Measurements from ENCODE around the gene SEZ6L.

SEZ6L gene

DNA sequence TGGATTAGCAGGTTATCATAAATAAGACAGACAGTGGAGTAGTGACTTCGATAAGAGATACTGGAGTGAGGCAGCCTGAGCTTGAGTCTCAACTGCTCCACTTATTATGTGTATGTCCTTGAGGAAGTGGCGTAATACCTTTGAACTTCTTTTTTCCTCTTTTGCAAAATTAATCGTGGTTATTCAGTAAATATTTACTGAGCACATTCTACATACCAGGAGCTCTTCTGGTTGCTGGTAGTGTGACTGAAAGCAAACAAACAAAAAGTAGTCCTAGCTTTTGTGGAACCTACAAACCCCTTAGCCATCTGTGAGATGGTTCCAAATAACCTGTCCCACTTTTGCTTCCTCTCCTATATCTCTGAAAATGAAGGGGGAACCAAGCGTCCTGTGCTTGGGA is 134.2 kb downstream of the SEZ6L start:
- no peak for DNase-seq

DNA sequence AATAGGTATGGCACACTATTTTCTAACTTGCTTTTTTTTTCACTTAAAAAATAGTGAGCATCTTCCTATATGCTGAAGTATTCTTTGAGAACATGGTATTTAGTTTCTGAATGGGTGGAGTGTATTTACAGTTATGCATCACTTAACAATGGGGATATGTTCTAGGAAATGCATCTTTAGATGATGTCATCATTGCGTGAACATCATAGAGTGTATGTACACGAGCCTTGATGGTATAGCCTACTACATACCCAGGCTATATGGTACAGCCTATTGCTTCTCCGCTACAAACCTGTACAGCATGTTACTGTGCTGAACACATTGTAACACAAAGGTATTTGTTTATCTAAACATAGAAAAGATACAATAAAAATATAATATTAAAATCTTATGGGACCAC is 135.5 kb downstream of the SEZ6L start:
- DNase-seq: no peak

DNA sequence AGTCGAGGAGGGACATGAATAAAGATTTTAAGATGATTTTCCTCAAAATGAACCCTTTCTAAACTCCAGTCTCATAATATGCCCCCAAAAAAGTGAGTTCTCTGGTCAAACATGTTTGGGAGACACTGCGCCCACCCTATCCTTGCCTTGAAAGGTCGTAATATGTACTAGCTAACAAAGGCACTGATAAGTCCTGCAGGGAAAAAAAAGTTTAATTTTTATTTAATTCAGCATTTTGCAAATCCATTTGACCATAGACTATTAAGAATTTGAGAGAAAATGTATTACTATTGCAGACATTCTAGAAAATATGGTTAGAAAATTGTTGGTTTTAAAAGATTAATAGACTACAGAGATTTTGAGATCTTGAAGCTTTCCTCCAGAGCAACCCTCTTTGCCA is 139.2 kb downstream of the SEZ6L start:
- DNase-seq: no peak

DNA sequence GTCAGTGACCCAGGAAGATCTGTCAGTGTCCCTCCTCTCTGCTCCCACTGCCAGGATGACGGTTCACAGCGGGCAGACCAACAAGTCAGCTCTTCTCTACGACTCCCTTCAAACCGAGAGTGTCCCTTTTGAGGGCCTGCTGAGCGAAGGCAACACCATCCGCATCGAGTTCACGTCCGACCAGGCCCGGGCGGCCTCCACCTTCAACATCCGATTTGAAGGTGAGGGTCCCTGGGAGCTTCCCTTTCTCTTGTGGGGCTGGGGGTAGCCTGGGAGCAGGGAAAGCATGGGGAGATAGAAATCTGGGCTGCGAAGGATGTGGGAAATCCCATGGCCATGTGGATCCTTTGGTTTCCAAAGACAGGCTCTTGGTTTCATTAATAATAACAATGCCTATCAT is 141.4 kb downstream of the SEZ6L start:
- no peak for DNase-seq

DNA sequence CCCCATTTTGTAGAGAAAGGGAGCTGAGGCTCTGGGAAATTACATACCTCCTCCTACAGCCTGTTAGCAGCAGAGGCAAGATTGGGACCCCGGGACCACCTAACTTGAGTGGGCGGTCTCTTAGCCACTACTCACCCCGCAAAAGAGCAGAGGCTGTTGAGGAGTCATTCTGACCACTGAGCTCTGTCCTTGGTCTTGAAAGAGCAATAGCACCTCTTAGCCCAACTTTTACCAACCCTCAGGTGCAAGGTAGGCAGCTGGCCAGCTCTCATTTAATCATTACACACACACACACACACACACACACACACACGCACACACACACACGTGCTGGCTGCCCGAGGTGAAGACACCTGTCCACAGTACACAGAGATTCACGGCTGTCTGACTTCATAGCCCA is 144.0 kb downstream of the SEZ6L start:
- DNase-seq: no peak

DNA sequence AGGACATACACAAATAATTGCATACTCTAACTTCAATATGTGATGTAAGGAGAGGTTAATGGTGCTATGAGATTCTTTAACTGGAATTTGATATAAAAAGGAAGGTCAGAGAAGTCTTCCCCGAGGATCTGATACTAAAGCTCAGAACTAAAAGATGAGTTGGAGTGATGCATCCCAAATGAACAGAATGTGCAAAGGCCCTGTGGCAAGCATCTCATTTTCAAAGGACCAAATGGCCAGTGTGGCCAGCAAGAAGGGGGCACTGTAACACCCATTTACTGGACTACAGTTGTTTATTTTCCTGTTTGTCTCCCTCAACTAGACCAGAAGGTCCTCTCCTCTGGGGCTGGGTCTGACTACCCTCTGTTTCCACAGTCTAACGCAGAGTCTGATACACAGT is 144.9 kb downstream of the SEZ6L start:
- DNase-seq: no peak

DNA sequence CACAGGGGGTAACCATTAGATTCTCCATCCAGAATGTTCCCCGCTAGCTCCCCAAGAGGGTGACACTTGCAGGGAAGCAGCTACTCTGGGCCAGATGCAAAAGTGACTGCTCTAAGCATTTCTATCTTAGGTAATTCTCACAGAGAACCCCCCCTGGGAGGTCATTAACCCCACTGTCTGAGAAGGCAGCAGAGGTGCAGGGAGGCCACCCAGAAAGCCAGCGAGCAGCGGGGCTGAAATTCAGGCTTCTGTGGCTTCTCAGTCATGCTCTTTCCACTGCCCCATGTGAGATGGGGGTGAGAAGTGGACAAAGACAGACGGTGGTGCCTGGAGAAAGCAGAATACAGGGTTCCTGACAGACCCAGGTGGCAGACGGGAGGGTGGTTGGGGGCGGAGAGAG is 145.4 kb downstream of the SEZ6L start:
- DNase-seq: no peak

DNA sequence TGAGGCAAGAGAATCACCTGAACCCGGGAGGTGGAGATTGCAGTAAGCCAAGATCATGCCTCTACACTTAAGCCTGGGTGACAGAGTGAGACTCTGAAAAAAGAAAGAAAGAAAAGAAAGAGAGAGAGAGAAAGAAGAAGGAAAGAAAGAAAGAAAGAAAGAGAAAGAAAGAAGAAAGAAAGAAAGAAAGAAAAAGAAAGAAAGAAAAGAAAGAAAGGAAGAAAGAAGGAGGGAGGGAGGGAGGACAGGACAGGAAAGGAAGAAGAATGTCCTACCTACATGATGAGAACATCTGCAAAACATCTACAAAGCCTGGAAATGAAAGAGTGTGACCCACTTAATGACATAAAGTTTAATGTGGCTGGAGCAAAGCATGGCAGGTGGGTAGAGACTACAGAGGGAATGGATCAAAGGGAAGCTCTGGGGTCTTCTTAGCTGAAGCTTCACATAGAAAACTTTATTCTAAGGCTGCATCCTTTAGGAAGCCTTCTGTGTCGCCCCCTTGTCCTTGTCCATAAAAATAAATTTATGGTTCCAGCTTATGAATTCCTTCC is 147.5 kb downstream of the SEZ6L start:
- no peak for DNase-seq

DNA sequence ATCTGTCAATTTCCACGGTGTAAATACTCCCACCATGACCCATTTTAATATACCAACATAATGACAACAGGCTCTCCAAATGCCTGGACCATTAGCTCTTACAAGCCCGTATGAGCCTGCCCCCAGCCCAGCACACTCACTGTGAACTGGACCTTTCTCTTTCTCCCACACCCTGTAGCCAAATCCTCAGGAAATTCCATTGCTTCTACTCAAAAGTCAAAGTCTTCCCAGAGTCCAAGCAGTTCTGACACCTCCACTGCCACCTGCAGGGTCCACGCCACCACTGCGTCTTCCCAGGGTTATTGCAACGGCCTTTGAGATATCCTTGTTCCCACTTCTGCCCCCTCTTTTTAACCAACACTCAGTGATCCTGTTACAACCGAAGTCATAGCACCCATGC is 149.7 kb downstream of the SEZ6L start:
- DNase-seq: peak; percentile 57

DNA sequence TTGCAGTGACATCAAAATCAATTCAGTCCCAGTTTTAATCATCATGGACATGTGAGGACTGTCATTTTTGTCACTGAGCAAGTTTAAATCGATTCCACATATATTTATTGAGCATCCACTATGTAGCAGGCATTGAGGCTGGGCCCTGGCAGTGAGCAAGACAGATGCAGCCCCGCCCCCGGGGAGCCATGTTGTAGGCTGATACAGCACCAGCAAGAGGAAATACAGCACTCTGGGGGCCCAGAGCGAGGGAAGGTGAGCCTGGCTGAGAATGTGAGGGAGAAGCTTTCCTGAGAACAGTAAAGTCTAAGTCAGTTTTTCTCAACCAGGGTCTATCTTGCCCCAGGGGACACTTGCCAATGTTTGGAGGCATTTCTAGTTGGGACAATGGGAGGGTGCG is 151.2 kb downstream of the SEZ6L start:
- no peak for DNase-seq

DNA sequence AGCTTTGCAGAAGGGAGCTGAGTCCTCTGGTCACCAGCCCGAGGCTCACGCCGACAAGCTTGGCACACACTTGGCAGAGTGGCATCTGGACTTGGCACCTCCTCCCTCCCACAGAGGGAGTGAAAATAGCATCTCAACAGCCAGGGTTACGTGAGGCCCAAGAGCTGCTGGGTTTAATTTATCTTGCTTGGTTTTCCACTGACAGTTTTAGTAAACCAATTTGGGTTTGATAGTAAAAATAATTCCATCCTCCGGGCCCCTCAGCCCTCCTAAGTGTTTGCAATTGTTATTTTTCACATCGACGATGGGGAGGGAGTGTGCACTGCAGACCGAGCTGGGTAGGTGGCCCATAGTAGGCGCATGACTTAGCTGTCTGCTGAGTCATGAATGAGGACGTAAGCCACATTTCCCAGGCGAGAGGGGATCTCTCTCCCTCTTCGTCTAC is 152.2 kb downstream of the SEZ6L start:
- no peak for DNase-seq

DNA sequence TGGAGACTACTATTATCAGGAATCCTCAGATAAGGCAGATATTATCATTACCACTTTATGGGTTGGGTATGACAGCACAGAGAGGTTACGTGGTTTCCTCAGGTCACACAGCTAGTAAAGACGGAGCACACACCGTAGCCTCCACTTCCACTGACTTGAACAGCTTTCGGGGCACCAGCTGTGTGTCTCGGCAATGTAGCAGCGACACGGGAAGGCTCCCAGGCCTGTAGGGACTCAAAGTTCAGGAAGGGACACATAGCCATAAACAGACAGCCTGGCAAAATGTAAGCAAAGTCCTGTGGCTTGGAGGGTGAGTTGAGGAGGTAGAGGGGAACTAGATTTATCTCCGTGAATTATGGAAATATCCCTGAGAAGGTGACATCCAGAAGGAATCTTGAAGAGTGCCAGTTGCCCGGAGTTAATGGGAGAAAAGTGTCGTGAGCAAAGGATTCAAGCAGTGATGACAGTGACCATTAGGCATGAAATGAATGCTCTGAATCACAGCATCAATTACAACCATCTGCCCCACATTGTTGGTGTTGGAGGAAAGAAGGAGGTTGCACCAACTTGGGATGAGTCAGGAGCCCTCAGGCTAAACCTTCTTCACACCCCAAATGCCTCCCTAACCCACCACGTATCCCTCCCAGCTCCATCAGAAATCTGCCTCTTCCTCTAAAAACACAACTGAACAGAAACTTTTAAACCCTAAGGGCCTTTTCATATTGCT is 153.1 kb downstream of the SEZ6L start:
- no peak for DNase-seq

DNA sequence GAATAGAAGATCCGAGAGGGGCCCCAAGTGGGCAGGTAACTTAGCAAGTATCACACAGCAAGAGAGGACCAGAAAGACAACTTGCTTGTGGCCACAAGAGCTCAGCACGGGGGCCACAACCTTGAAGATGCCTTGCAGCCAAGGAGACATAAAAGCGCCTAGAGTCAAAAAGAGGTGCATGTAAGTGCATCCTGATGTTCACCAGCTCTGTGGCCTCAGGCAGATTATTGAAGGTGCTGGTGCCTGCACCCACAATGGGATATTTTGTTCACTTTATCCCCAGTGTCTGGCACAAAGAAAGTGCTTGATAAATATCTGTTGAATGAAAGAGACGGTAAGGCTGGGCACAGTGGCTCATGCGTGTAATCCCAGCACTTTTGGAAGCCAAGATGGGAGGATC is 153.8 kb downstream of the SEZ6L start:
- DNase-seq: no peak

DNA sequence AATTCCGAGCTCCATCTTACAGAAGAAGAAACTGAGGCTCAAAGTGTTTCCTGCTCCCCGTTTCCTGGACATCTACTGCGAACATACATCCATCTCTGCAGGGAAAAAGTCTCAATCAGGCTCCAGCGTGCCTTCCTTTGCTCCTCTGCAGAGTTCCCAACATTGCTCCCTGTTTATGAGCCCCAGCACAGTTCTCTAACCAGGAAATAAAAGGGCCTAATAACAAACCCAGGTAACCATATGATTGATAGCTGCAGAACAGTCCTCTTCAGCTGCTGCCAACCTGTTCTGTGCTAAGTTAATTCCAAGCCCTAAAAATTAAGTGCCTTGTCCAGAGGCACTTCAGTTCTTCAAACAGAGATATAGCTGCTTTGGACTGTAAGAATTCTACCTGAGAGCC is 154.9 kb downstream of the SEZ6L start:
- no peak for DNase-seq

DNA sequence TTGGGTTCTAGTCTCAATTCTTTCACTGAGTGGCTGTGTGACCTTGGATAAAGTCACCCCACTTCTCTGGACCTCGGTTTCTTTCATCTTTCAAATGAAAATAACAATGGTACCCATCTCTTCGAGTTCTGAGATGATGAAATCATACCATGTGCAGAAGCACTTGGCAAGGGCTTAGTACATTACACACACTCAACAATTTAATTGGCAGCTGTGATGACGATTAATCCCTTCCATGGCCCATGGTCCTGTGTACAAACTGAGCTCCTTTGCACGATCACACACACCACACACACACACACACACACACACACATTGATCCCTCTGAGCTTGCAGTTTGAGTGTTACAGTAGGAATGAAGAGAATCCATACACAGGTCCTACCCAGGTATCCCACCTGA is 156.4 kb downstream of the SEZ6L start:
- peak; percentile 44 for DNase-seq

DNA sequence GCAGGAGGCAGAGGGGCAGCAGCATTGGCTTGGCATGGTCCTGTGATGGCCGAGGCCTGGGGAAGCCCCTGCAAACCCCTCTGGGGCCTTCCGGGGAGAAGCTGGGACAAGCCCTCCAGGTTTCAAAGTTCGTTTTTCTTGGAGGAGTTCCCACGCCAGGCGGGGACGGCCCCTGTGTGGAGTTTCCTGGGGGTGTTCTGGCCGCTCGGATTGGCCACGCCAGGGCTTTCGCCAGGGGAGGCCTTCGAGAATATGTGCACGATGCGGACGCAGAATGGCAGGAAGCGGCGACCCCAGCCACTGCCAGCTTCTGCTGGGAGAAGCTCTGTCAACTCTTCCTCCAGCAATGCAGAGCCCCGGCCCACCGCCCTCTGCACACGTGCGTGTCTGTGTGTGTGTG is 157.5 kb downstream of the SEZ6L start:
- DNase-seq: no peak

DNA sequence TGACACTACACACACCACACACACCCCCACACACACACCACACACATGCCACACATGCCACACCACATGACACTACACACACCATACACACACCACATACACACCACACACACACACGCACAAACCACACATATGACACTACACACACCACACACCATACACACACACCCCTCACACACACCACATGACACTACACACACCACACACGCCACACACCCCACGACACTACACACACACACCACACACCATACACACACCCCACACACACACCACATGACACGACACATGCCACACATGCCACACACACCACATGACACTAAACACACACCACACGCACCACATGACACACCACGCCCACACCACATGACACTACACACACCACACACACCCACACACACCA is 158.0 kb downstream of the SEZ6L start:
- no peak for DNase-seq

DNA sequence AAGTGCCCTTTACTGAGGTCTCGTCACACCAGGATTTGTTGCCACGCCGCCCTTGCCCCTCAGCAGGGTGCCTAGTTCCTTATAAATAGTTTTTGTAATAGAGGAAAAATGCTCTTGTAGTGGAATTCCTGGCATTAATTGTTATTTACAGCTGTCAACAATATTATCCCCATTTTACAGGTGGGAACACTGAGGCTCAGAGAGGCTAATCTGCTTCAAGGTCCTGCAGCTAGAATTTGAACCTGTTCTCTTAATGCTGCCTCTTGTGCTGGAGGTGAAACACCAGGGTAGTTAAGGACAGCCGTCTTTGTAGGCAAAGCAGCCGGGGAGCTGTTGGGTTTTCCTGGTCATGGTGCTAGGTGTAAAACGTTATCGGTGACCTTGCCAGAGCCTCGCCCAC is 159.0 kb downstream of the SEZ6L start:
- no peak for DNase-seq

DNA sequence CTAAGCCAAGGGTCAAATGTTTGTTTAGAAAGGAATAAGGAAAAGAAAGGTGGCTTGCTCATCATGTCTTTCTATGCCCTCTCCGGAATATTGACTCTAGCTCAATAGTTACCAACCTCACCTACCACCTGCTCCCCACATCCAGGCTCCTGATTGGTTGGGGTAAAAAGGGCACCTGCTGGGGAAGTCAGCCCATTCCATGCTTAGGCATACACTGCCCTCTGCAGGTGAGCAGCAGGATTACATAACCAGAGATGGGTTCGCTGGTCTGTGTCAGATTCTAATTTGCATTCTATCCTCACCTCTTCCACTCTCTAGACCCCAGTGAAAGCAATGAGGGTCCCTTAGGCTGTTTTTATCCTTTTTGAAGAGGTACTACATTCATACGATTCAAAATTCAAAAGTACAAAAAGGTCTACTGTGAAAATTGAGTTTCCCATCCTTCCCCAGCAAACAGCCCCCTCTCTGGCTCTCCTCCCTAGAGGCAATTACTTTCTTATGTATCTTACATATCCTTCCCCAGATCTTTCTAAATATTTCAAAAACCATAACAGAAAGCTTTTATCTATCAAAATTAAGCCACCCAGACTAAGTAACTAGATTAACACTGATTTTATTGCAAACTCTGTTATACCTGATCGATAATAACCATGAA is 161.8 kb downstream of the SEZ6L start:
- DNase-seq: peak; percentile 69

DNA sequence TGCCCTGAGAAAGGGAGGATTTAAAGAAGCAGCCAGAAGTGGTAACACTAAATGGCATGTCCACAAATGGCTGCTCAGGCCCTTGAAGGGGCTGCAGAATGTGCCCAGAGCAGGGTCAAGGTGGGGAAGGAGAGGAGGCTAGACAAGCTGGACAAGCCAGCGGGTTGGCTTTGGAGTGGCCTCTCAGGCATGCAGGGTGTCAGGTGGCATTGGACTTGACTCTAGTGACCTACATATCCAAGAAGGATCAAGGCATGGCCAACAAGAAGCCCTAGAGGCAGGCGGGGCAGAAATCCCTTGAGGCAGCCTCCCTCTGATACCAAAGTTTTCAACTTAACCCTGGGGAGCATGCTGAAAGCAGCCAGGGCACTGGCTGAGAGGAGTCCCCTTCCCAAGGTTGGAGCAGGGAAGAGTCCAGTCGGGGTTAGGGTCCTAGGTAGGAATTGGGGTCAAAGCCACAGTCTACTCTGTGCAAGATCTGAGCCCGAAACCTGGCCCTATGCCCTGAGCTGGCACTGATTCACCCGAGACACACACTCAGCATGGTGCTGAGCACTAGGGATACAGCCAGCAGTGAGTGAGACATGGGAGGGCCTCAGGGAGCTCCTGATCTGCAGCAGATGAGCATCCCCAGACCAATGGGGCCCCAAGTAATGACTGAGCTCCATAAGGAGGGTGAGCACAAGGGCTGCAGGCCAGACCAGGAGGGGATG is 164.0 kb downstream of the SEZ6L start:
- no peak for DNase-seq

DNA sequence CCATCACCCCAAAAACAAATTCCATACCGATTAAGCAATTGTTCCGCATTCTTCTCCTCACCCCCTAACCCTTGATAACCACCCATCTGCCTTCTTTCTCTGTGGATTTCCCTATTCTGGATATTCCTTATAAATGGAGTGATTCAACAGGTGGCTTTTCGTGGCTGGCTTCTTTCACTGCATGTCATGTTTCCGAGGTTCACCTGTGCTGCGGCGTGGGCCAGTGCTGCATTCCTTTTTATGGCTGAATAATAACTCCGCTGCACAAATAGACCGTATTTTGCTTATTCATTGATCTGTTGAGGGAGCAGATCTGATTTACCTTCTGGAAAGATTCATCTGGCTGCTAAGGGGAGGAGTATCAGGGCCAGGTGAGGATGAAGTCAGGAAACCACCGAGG is 165.0 kb downstream of the SEZ6L start:
- no peak for DNase-seq

DNA sequence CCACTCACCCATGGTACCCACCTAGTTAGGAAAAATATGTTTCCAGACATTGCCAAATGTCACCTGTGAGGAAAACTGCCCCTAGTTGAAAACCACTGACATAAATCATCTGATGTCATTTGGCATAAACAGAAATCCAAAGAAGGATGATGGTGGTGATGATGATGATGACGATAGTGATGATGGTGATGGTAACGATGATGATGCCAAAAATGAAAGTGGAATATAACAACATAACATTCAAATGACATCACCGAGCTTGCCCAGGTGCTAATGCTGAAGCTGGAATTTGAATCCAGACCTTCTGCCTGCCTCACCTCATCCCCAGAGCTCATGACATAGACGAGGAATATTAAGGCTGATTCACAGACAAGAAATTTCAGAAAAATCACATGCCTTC is 167.5 kb downstream of the SEZ6L start:
- DNase-seq: no peak

DNA sequence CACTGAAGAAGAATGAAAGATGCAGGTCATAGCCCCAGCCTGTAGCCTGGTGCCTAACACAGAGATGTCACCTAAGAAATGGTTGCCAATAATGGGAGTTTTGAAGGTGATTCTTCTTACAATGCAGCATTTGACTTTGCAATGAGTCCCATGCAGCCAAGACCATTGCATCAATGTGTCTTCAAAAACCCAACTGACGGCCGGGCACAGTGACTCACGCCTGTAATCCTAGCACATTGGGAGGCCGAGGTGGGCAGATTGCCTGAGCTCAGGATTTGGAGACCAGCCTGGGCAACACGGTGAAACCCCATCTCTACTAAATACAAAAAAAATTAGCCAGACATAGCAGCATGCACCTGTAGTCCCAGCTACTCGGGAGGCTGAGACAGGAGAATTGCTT is 170.5 kb downstream of the SEZ6L start:
- DNase-seq: no peak

Measured in NCI-H82 (cell line).